OCI-LY1 (cell line): Measurements from ENCODE around the gene IRF2.

Source experiments
- H2AFZ ChIP-seq: fragments of 200-600 bp; sonication (generic), shearing (Covaris generic); 2 replicates; pipeline ENCODE4 v1.6.0; 2014; ENCODE audit warnings: antibody characterized with exemption, mild to moderate bottlenecking, low read length
- H3F3A ChIP-seq: fragments of 200-600 bp; sonication (generic), shearing (Covaris generic); 2 replicates; pipeline ENCODE4 v1.6.0; 2014; ENCODE audit warnings: mild to moderate bottlenecking, antibody characterized with exemption, low read length, moderate library complexity; ENCODE audit not compliant: insufficient read depth
- H3K27ac ChIP-seq: fragments of 200-600 bp; sonication (generic); 2 replicates; pipeline ENCODE4 v1.5.1; 2014; ENCODE audit warnings: low read length, mixed run types, mild to moderate bottlenecking, low read depth; ENCODE audit not compliant: poor library complexity, severe bottlenecking
- H3K27me3 ChIP-seq: fragments of 200-600 bp; sonication (generic); 2 replicates; pipeline ENCODE4 v1.6.0; 2014; ENCODE audit warnings: antibody characterized with exemption, mild to moderate bottlenecking, low read length, moderate library complexity; ENCODE audit not compliant: insufficient read depth
- H3K36me3 ChIP-seq: fragments of 200-600 bp; sonication (generic); 2 replicates; pipeline ENCODE4 v1.6.1; 2014; ENCODE audit warnings: mild to moderate bottlenecking, antibody characterized with exemption, low read length, moderate library complexity, mixed read lengths; ENCODE audit not compliant: insufficient read depth
- H3K4me1 ChIP-seq: fragments of 200-600 bp; sonication (generic); 2 replicates; pipeline ENCODE4 v1.5.1; 2014; ENCODE audit warnings: mild to moderate bottlenecking, low read length, moderate library complexity; ENCODE audit not compliant: insufficient read depth, severe bottlenecking
- H3K4me2 ChIP-seq: fragments of 200-600 bp; sonication (generic), shearing (Covaris generic); 2 replicates; pipeline ENCODE4 v1.6.1; 2014; ENCODE audit warnings: low read length
- H3K4me3 ChIP-seq: fragments of 200-600 bp; sonication (generic); 2 replicates; pipeline ENCODE4 v1.5.1; 2014; ENCODE audit warnings: low read length, low read depth, mild to moderate bottlenecking, mixed read lengths; ENCODE audit not compliant: poor library complexity, severe bottlenecking
- H3K79me2 ChIP-seq: fragments of 200-600 bp; shearing (Covaris generic); 2 replicates; pipeline ENCODE4 v1.6.1; 2016; ENCODE audit warnings: mixed run types, low read length, mixed read lengths; ENCODE audit not compliant: insufficient read depth
- H3K9ac ChIP-seq: fragments of 200-600 bp; sonication (generic), shearing (Covaris generic); 2 replicates; pipeline ENCODE4 v1.6.1; 2014; ENCODE audit warnings: mild to moderate bottlenecking, low read length, mixed read lengths
- H3K9me2 ChIP-seq: fragments of 200-600 bp; sonication (generic), shearing (Covaris generic); 2 replicates; pipeline ENCODE4 v1.6.1; 2014; ENCODE audit warnings: low read depth, mild to moderate bottlenecking, low read length, mixed read lengths
- H3K9me3 ChIP-seq: fragments of 200-600 bp; shearing (Covaris generic); 2 replicates; pipeline ENCODE4 v1.6.1; 2014; ENCODE audit warnings: low read length, mixed read lengths
- H4K20me1 ChIP-seq: fragments of 200-600 bp; sonication (generic), shearing (Covaris generic); 2 replicates; pipeline ENCODE4 v1.6.0; 2016; ENCODE audit warnings: mild to moderate bottlenecking, low read length; ENCODE audit not compliant: insufficient read depth
- CTCF ChIP-seq: fragments of 200-600 bp; sonication (generic), shearing (Covaris generic); IDR thresholded peaks from 2 replicates; pipeline ENCODE4 v1.5.1; 2017; ENCODE audit warnings: mild to moderate bottlenecking, antibody characterized with exemption, low read length, moderate library complexity, mixed read lengths
- EZH2 ChIP-seq: fragments of 200-600 bp; sonication (generic), shearing (Covaris generic); IDR thresholded peaks from 2 replicates; pipeline ENCODE4 v1.8.0; 2017; ENCODE audit warnings: borderline replicate concordance, mixed run types, mild to moderate bottlenecking, antibody characterized with exemption, low read length, moderate library complexity, mixed read lengths

Gene IRF2

GRCh38 chr4:184456337-184456736 lies 18.0 kb downstream of the IRF2 start:
- H3K27ac ChIP-seq = no peak overlapping the region
- no peak for TF ChIP-seq CTCF
- no peak for TF ChIP-seq EZH2
- no peaks in the 10 kb centered on the region for H3F3A ChIP-seq
- peaks cover 9% of the 10 kb centered on the region; the same call in 1 of the 2 replicates for H3K36me3 ChIP-seq
- no peak overlapping the region for H3K9ac ChIP-seq
- H4K20me1 ChIP-seq = no peaks in the 10 kb centered on the region
- H3K27me3 ChIP-seq = no peaks in the 10 kb centered on the region
- peaks cover 75% of the 10 kb centered on the region for H3K4me1 ChIP-seq
- peaks cover 46% of the 10 kb centered on the region; the same call in 1 of the 2 replicates for H3K79me2 ChIP-seq
- H3K4me2 ChIP-seq = no peak overlapping the region
- no peak overlapping the region for H3K4me3 ChIP-seq
- H2AFZ ChIP-seq = no peak overlapping the region
- no peaks in the 10 kb centered on the region for H3K9me3 ChIP-seq
- no peaks in the 10 kb centered on the region for H3K9me2 ChIP-seq

- Histone ChIP-seq H3K4me1 (peaks cover 74% of the 10 kb centered on the region), H3K27ac (no peak overlapping the region), H3K9me3 (no peaks in the 10 kb centered on the region), H3K4me3 (no peak overlapping the region), H2AFZ (no peak overlapping the region), H3K79me2 (peaks cover 52% of the 10 kb centered on the region), H3K9me2 (no peaks in the 10 kb centered on the region), H3F3A (no peaks in the 10 kb centered on the region), H3K4me2 (no peak overlapping the region), H3K36me3 (peaks cover 9% of the 10 kb centered on the region; the same call in 1 of the 2 replicates), H4K20me1 (no peaks in the 10 kb centered on the region), H3K27me3 (no peaks in the 10 kb centered on the region), H3K9ac (no peak overlapping the region)
- no peak for TF ChIP-seq EZH2
- TF ChIP-seq CTCF = no peak
These were observed 19.1 kb downstream of the IRF2 start for GRCh38 chr4:184455299-184455698.

- Histone ChIP-seq H3K9ac (peak overlapping the region; percentile 12; the same call in 1 of the 2 replicates), H4K20me1 (no peaks in the 10 kb centered on the region), H2AFZ (no peak overlapping the region), H3K9me3 (no peaks in the 10 kb centered on the region), H3K27me3 (no peaks in the 10 kb centered on the region), H3K27ac (peak overlapping the region; percentile 76), H3F3A (no peaks in the 10 kb centered on the region), H3K4me2 (peak overlapping the region; percentile 64), H3K4me1 (peaks cover 74% of the 10 kb centered on the region), H3K36me3 (0 out of 2 replicates have a peak, but pooled peaks cover 5% of the 10 kb centered on the region), H3K9me2 (no peaks in the 10 kb centered on the region), H3K79me2 (peaks cover 65% of the 10 kb centered on the region), H3K4me3 (peak overlapping the region; percentile 29)
- no peak for TF ChIP-seq EZH2
- TF ChIP-seq CTCF = no peak
These were observed 20.8 kb downstream of the IRF2 start for GRCh38 chr4:184453365-184454160.
